ENCODE results near the gene CRTC1.
A peak's percentile ranks its signal among the peaks of the same experiment; 100 is the strongest.

The CRTC1 gene

GRCh38 chr19:18772620-18773587 lies 89.4 kb downstream of the CRTC1 start:
- DNase-seq, result no peak

GRCh38 chr19:18773682-18774081 lies 90.2 kb downstream of the CRTC1 start:
- no peak for DNase-seq

- DNase-seq, result no peak
Observed at GRCh38 chr19:18774107-18774506, 90.6 kb downstream of the CRTC1 start.

GRCh38 chr19:18774782-18775444 lies 91.4 kb downstream of the CRTC1 start:
- no peak for DNase-seq

GRCh38 chr19:18775586-18776287 lies 92.3 kb downstream of the CRTC1 start:
- DNase-seq, result no peak

- DNase-seq, result no peak
Observed at GRCh38 chr19:18776288-18776594, 92.8 kb downstream of the CRTC1 start.

- DNase-seq, result no peak
Observed at GRCh38 chr19:18776736-18777135, 93.3 kb downstream of the CRTC1 start.

GRCh38 chr19:18777301-18778075 lies 94.0 kb downstream of the CRTC1 start:
- DNase-seq, result no peak

- DNase-seq, result no peak
Observed at GRCh38 chr19:18778076-18778389, 94.6 kb downstream of the CRTC1 start.

- no peak for DNase-seq
Observed at GRCh38 chr19:18778826-18779495, 95.5 kb downstream of the CRTC1 start.

GRCh38 chr19:18780081-18780480 lies 96.6 kb downstream of the CRTC1 start:
- no peak for DNase-seq

GRCh38 chr19:18780631-18781030 lies 97.2 kb downstream of the CRTC1 start:
- DNase-seq, result no peak

GRCh38 chr19:18781047-18781600 lies 97.6 kb downstream of the CRTC1 start:
- DNase-seq, result no peak

- no peak for DNase-seq
Observed at GRCh38 chr19:18781885-18782527, 98.5 kb downstream of the CRTC1 start.

GRCh38 chr19:18782559-18783225 lies 99.2 kb downstream of the CRTC1 start:
- no peak for DNase-seq

GRCh38 chr19:18783958-18784785 lies 100.7 kb downstream of the CRTC1 start:
- no peak for DNase-seq

GRCh38 chr19:18784786-18785120 lies 101.3 kb downstream of the CRTC1 start:
- no peak for DNase-seq

GRCh38 chr19:18785179-18786124 lies 102.0 kb downstream of the CRTC1 start:
- DNase-seq, result peak; percentile 87

All from stimulated activated CD4-positive, alpha-beta T cell treated with anti-CD3 and anti-CD28 coated beads, Interleukin-15, amount 100 ng/mL, for 24 hours (primary cell).